NCI-H526 treated with DMSO at 0.1 percent for 48 hours (cell line): ENCODE data around the gene TSPAN12.

Experiments
- DNase-seq: peaks from one replicate; lab custom pipeline; 2025; lab: John Stamatoyannopoulos, UW

The TSPAN12 gene

DNA sequence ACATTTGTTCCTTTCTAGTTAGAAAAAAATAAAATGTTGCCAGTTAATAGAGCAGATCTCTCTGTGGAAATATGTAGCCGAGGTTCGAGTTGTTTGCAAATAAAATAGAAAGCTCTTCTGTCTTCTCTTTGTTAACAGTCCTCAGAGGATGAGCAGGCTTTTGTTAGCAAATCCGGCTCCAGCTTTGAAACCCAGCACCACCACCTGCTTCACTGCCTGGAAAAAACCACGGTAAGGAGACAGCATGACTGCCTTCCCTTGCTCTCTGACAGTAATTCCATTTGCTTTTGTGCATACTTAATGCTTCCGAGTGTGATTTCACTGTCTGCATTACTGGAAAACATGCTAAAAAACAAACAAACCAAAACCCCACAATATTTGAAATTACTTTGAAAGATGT is 115.6 kb downstream of the TSPAN12 start:
- DNase-seq = no peak

DNA sequence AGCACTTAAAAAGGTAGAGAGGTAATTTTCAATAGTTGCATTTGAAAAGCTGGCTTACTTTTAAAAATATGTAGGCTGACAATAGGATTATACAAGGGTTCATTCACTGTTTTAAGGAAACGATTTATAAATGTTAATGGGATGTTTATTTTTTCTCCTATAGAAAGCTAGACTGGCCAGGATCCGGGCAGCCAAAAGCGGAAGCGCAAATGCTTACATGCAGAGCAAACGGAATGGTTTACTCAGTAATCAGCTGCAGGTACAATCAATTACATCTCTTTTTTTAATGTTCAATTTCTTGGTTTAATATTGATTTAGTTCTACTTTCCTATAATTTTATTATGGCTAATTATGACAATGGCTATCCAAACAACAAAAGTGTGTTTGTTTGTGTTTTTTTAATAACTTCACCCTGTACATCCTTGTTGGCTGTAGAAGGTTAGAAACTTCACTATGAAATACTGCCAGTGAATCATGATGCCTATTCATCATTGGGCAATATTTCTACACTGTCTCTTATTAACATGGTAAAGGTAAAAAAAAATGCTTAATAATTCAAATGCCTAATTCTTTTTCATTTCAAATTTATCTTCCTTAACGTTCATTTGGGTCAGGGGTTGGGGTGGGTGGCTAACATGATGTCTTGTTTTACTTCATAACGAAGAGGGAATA is 116.4 kb downstream of the TSPAN12 start:
- no peak for DNase-seq

DNA sequence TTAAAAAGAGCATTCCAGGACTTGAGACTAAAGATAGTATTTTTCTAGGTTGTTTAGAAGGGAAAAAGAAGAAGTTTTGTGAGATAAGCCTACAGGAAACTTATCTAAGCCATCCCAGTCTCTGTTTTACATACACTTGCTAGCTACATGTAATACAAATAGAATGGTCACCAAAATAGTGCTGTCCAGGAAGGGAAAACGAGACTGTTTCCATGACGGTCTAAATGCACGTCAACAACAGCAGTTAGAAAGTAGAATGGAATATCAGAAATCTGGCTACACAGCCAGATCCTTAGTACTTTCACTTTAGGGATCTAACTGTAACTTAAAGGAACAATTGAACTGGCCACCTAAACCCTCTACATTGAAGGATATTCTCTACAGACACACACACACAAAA is 117.6 kb downstream of the TSPAN12 start:
- no peak for DNase-seq

DNA sequence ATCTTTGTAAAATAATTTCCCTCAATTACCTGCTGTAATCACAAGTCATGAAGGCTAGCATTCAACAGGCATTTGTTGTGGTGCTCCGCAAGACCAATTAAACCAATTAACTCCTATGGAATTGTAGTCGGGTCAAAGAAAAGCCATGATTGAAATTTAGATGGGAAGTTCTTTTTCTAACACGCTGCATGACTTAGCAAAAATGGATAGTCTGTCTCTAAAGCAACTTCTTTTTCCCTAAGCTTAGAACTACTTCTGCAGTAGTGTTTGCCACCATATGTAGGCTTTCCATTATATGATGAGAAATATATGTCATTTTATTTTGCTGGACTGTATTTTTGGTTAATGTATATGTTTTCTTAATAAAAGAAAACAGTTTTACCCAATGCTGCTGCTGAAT is 119.1 kb downstream of the TSPAN12 start:
- no peak for DNase-seq
